GM12872 (cell line): ENCODE measurements around the gene FANCC.

ENCODE experiments used
- TF ChIP-seq, protein P1 (sequence below): IDR thresholded peaks from 3 replicates; pipeline ENCODE4 v1.5.1; 2011; ENCODE audit warnings: low read depth, mild to moderate bottlenecking, low read length, moderate library complexity; ENCODE audit not compliant: insufficient read depth

The FANCC gene

GRCh38 chr9:95204710-95205109 is 112.8 kb downstream of the FANCC start:
- TF ChIP-seq, protein P1, sequence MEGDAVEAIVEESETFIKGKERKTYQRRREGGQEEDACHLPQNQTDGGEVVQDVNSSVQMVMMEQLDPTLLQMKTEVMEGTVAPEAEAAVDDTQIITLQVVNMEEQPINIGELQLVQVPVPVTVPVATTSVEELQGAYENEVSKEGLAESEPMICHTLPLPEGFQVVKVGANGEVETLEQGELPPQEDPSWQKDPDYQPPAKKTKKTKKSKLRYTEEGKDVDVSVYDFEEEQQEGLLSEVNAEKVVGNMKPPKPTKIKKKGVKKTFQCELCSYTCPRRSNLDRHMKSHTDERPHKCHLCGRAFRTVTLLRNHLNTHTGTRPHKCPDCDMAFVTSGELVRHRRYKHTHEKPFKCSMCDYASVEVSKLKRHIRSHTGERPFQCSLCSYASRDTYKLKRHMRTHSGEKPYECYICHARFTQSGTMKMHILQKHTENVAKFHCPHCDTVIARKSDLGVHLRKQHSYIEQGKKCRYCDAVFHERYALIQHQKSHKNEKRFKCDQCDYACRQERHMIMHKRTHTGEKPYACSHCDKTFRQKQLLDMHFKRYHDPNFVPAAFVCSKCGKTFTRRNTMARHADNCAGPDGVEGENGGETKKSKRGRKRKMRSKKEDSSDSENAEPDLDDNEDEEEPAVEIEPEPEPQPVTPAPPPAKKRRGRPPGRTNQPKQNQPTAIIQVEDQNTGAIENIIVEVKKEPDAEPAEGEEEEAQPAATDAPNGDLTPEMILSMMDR = no peak

GRCh38 chr9:95204310-95204709 is 113.2 kb downstream of the FANCC start:
- TF ChIP-seq, protein P1 = no peak

DNA sequence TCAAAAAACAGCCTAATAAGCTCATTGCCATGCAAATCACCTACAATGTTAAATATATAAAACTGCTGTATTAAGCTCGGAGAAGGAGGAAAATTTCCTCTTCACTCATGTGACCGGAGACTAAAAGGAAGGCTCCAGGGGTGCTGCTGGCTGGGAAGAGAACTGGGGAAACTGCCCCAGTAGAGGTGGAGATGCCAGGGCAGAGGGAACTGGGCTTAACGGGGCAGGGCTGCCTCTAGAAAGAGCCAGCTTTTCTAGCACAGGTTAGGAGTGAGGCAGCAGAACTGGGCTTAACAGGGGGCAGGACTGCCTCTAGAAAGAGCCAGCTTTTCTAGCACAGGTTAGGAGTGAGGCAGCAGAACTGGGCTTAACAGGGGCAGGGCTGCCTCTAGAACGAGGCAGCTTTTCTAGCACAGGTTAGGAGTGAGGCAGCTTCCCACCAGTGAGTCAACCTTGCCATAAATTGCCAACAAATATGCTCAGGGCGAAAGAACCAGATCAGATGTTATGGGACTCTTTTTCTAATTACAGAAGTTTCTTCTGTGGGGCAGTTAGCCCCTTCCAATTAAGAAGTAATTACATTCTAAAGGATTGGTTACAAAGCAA is 115.3 kb downstream of the FANCC start:
- TF ChIP-seq, protein P1 = no peak

DNA sequence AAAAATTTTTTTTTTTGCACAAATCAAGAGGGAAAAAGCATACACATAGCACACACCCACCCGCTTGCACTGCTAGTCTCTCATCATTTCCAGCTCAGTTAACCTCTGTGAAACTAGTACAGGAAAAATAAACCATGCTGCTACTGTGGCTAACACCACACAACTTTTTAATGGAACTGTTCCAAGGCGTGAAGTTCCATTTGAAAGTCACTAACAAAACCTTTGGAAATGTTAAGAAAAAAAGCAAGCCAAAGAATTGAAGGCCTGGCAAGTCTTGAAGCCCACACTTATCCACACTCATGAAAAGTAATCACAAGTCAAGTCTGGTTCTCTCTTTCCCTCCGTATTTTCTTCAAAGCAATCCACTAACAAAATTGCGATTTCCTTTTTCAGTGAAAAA is 116.3 kb downstream of the FANCC start:
- TF ChIP-seq, protein P1 = no peak

DNA sequence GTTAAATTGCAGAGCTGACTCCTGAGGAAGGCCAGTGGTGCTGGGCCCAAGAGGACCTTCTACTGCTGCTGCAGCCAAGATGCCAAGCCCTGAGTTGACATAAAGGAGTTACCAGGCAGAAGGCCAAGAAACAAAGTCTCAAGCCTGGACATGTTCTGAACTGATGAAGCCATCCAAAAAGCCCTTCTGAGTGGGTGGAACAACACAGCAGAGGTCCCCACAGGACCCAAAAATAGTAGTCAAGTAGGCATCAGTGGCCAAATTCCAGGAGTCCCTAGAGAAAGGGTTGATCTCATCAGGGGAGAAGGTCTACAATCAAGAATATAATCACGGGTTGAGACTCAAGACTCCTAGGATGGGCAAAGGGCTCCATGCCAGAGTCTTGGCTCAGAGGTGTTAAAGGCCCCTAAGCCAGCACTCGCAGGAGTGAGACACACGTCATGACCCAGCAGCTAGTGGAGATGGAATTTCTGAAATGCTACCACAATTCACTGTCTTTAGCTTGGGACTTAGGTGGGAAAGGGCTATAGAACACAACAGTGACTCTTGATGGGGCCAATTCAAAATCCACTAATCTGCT is 119.7 kb downstream of the FANCC start:
- TF ChIP-seq, protein P1 = no peak

DNA sequence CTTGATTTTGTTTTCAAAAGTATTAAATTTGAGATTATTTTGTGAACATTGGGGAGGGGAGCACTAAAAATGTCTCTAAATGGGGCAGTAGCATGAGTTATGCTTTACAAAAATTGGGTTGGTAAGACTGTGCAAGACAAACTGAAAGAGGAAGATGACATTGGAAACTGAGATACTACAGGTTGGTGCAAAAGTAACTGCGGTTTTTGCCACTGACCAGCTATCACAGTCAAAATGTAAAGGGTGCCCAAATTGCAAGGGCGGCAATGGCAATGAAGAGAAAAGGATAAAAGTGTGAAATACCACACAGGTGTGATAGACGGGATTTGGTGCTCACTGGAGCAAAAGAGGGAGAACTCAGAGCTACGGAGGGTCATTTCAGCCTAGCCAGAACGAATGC is 124.0 kb downstream of the FANCC start:
- TF ChIP-seq, protein P1 = no peak

- TF ChIP-seq, protein P1 = peak; percentile 19; the same call in 1 of the 3 replicates
Observed at GRCh38 chr9:95193067-95193466, 124.4 kb downstream of the FANCC start.
